GM21390 (cell line): ENCODE data around the gene ERGIC2.
"Not testable (repeated sequence)": the region's sequence is repeated elsewhere in the genome, so short reads cannot be mapped to it uniquely, and the experiment has no call there.

Experiments used
- ATAC-seq: cut with Tn5 transposase; IDR thresholded peaks from one replicate; pipeline ENCODE4 v1.9.1; 2021; ENCODE audit not compliant: unreplicated experiment

ERGIC2 gene

GRCh38 chr12:29304388-29304787, 76.6 kb downstream of the ERGIC2 start:
- no peak for ATAC-seq

GRCh38 chr12:29301114-29301513, 79.9 kb downstream of the ERGIC2 start:
- ATAC-seq: no peak

GRCh38 chr12:29299633-29300032, 81.3 kb downstream of the ERGIC2 start:
- ATAC-seq: no peak

GRCh38 chr12:29291226-29291625, 89.7 kb downstream of the ERGIC2 start:
- ATAC-seq: no peak

- ATAC-seq: not testable (repeated sequence)
These were observed 90.5 kb downstream of the ERGIC2 start for GRCh38 chr12:29290475-29290874.

- no peak for ATAC-seq
These were observed 92.9 kb downstream of the ERGIC2 start for GRCh38 chr12:29288031-29288430.

GRCh38 chr12:29287622-29288021, 93.3 kb downstream of the ERGIC2 start:
- no peak for ATAC-seq
